Forelimb muscle (tissue), 1 donor: ENCODE data around the gene FUZ. TPM values are rescaled to one million over a fixed set of nuclear protein-coding genes. Genes with fewer than 3 reads are reported as not detected.

Source experiments
- DNase-seq: peaks from one replicate; pipeline ENCODE4 v3.0.0-alpha.2; 2013; ENCODE audit warnings: low read depth
- polyA plus RNA-seq: library from polyadenylated mRNA; unstranded; fragments of 120-200 nt; gene quantifications from one replicate; pipeline ENCODE4 v1.2.1, GENCODE V29; 2013; ENCODE audit not compliant: insufficient read length

The FUZ gene
- polyA plus RNA-seq, 1 donor: 17.0 TPM

- no peak for DNase-seq
Measured at GRCh38 chr19:49851456-49852259, 38.6 kb upstream of the FUZ start.

GRCh38 chr19:49850487-49851342 lies 37.6 kb upstream of the FUZ start, which contains the start of gene PTOV1:
PTOV1 (plus strand) TSS chr19:49851159.
- peak; percentile 60 for DNase-seq

- DNase-seq: no peak
Measured at GRCh38 chr19:49850221-49850486, 37.1 kb upstream of the FUZ start.

GRCh38 chr19:49849433-49850220 lies 36.5 kb upstream of the FUZ start:
- no peak for DNase-seq

- no peak for DNase-seq
Measured at GRCh38 chr19:49848938-49849337, 35.8 kb upstream of the FUZ start.

GRCh38 chr19:49847731-49848696 lies 34.9 kb upstream of the FUZ start:
- DNase-seq: no peak

- DNase-seq: no peak
Measured at GRCh38 chr19:49846408-49846807, 33.3 kb upstream of the FUZ start.

- DNase-seq: no peak
Measured at GRCh38 chr19:49845414-49845813, 32.3 kb upstream of the FUZ start.

- no peak for DNase-seq
Measured at GRCh38 chr19:49844138-49845095, 31.3 kb upstream of the FUZ start.

GRCh38 chr19:49843265-49843664 lies 30.2 kb upstream of the FUZ start:
- DNase-seq: no peak

- DNase-seq: no peak
Measured at GRCh38 chr19:49840736-49841249, 27.7 kb upstream of the FUZ start.

- no peak for DNase-seq
Measured at GRCh38 chr19:49840321-49840720, 27.2 kb upstream of the FUZ start.

- DNase-seq: no peak
Measured at GRCh38 chr19:49839713-49840112, 26.6 kb upstream of the FUZ start.

- no peak for DNase-seq
Measured at GRCh38 chr19:49838885-49839588, 25.9 kb upstream of the FUZ start.

- no peak for DNase-seq
Measured at GRCh38 chr19:49837425-49837824, 24.3 kb upstream of the FUZ start.

GRCh38 chr19:49837009-49837310 lies 23.9 kb upstream of the FUZ start:
- no peak for DNase-seq

- no peak for DNase-seq
Measured at GRCh38 chr19:49836176-49837008, 23.3 kb upstream of the FUZ start.

GRCh38 chr19:49835562-49835961 lies 22.5 kb upstream of the FUZ start:
- no peak for DNase-seq
